Embryonic facial prominence (tissue), 1 donor: ENCODE results near the gene FAM13A.
"Not testable (repeated sequence)": the region's sequence is repeated elsewhere in the genome, so short reads cannot be mapped to it uniquely, and the experiment has no call there.

Experiments
- DNase-seq: peaks from one replicate; pipeline ENCODE4 v3.0.0-alpha.2; 2016; ENCODE audit errors: extremely low spot score

Gene FAM13A

GRCh38 chr4:88999392-88999930, 57.5 kb downstream of the FAM13A start:
- DNase-seq = no peak

- no peak for DNase-seq
Observed at GRCh38 chr4:88998891-88999290, 58.1 kb downstream of the FAM13A start.

- no peak for DNase-seq
Observed at GRCh38 chr4:88998001-88998400, 59.0 kb downstream of the FAM13A start.

GRCh38 chr4:88995874-88996273, 61.1 kb downstream of the FAM13A start:
- no peak for DNase-seq

GRCh38 chr4:88995257-88995656, 61.7 kb downstream of the FAM13A start:
- DNase-seq = not testable (repeated sequence)

GRCh38 chr4:88993246-88993645, 63.7 kb downstream of the FAM13A start:
- DNase-seq = no peak

GRCh38 chr4:88991746-88992145, 65.2 kb downstream of the FAM13A start:
- no peak for DNase-seq

GRCh38 chr4:88989990-88990389, 67.0 kb downstream of the FAM13A start:
- no peak for DNase-seq

- no peak for DNase-seq
Observed at GRCh38 chr4:88985088-88985773, 71.8 kb downstream of the FAM13A start.

GRCh38 chr4:88982757-88983156, 74.2 kb downstream of the FAM13A start:
- DNase-seq = no peak

- DNase-seq = no peak
Observed at GRCh38 chr4:88981993-88982392, 75.0 kb downstream of the FAM13A start.

GRCh38 chr4:88981556-88981955, 75.4 kb downstream of the FAM13A start:
- no peak for DNase-seq

GRCh38 chr4:88979276-88979675, 77.7 kb downstream of the FAM13A start:
- DNase-seq = no peak

GRCh38 chr4:88976775-88977035, 80.3 kb downstream of the FAM13A start:
- DNase-seq = no peak

- no peak for DNase-seq
Observed at GRCh38 chr4:88975958-88976774, 80.8 kb downstream of the FAM13A start.

- DNase-seq = no peak
Observed at GRCh38 chr4:88971536-88971935, 85.4 kb downstream of the FAM13A start.

- no peak for DNase-seq
Observed at GRCh38 chr4:88969746-88970145, 87.2 kb downstream of the FAM13A start.

GRCh38 chr4:88969271-88969670, 87.7 kb downstream of the FAM13A start:
- DNase-seq = no peak

- DNase-seq = no peak
Observed at GRCh38 chr4:88967883-88968331, 89.1 kb downstream of the FAM13A start.

GRCh38 chr4:88965053-88965452, 91.9 kb downstream of the FAM13A start:
- no peak for DNase-seq

GRCh38 chr4:88964450-88964849, 92.5 kb downstream of the FAM13A start:
- no peak for DNase-seq

GRCh38 chr4:88963817-88964216, 93.2 kb downstream of the FAM13A start:
- no peak for DNase-seq

GRCh38 chr4:88962396-88962795, 94.6 kb downstream of the FAM13A start:
- DNase-seq = no peak
